SW 1271 (cell line): Measurements from ENCODE around the gene SEC24C.
"Not testable (repeated sequence)": the region's sequence is repeated elsewhere in the genome, so short reads cannot be mapped to it uniquely, and the experiment has no call there.

ENCODE experiments used
- DNase-seq, 2 experiments: peaks; one replicate each; lab custom pipeline; 2025; lab: John Stamatoyannopoulos, UW

Gene SEC24C

DNA sequence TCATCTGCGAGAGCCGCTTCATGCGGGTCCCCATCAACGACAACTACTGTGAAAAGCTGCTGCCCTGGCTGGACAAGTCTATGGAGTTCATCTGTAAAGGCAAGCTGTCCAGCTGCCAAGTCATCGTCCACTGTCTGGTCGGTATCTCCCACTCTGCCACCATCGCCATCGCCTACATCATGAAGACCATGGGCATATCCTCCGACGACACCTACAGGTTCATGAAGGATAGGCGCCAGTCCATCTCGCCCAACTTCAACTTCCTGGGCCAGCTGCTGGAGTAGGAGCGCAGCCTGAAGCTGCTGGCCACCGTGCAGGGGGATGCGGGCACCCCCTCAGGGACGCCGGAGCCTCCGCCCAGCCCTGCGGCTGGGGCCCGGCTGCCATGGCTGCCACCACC, 11.7 kb upstream of the SEC24C start:
- DNase-seq, result no peak

DNA sequence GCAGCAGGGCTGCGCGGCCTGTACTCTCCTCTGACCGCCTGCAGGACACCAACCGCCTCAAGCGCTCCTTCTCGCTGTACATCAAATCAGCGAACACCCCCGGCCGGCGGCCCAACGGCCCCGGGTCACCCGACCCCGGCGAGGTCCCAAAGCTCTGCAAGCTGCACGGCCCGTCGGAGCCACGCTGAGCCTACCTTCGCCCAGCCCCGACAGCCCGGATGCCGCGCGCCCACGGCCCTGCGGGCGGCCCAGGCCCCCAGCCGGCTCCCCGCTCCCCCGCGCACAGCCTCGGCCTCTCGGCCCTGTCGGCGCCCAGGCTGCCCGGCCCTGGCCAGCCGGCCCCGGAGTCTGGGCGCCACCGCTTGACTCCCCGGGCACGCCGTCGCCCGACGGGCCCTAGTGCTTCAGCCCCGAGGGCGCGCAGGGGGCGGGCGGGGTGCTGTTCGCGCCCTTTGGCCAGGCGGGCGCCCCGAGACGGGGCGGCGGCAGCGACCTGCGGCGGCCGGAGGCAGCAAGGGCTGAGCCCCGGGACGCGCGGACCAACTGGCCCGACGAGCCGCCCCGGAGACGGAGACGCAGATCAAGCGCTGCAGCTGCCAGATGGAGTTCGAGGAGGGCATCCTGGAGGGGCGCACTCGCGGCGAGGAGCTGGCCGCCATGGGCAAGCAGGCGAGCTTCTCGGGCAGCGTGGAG, 11.1 kb upstream of the SEC24C start:
- DNase-seq, result no peak

DNA sequence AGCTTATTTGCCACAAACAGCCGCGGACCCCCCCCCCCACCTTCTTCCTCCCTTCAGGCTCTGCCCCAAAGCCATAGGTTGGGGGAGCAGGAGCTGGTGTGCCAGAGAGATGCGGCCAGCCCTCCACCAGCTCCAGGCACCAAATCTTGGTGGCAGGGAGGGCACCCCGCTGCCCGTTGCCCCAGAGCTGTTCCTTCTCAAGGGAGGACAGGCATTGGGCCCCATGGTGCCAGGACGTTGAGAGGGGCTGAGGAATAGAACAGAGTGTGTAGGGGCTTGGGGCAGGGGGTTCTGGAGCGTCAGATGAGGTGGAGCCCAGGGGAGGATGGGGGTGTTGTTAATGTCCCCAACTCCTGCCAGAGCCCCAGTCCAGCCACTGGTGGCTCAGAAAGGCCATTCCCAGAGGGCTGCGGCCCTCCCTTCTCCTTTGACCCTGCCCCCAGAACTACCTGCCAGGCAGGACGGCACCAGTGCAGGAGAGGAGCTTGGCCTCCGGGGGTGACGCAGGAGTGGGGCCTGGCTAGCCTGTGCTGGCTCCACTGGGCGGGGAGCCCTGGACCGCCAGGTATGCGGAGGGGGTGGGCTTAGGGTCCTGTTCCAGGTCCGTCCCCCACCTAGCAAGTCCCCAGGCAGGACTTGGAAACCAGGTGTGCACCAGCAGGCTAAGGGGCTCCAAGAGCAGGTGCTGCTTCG, 10.0 kb upstream of the SEC24C start:
- no peak for DNase-seq

DNA sequence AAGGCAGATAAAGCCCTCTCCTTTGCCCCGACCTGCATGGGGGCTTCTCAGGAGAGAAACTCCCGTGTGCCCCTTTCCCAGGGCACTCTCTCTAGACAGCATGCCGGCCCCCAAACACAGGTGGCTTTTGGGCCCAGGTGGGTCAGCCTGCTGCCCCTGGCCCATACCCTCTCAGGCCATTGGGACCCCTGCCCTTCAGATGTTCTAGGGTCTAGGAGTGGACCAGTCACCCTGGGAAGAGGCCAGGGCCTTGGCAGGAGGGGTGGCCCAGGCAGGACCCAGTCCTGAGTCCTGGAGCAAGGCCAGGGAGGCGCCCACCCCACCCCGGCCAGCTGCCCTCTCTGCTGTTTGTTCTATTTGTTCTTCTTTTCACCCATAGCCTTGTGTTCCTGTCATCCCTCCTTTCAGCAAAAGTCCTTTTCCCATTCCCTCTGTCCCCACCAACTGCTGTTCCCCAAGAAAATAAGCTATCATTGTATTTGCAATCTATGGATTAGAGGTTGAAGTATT, 9.3 kb upstream of the SEC24C start:
- no peak for DNase-seq

DNA sequence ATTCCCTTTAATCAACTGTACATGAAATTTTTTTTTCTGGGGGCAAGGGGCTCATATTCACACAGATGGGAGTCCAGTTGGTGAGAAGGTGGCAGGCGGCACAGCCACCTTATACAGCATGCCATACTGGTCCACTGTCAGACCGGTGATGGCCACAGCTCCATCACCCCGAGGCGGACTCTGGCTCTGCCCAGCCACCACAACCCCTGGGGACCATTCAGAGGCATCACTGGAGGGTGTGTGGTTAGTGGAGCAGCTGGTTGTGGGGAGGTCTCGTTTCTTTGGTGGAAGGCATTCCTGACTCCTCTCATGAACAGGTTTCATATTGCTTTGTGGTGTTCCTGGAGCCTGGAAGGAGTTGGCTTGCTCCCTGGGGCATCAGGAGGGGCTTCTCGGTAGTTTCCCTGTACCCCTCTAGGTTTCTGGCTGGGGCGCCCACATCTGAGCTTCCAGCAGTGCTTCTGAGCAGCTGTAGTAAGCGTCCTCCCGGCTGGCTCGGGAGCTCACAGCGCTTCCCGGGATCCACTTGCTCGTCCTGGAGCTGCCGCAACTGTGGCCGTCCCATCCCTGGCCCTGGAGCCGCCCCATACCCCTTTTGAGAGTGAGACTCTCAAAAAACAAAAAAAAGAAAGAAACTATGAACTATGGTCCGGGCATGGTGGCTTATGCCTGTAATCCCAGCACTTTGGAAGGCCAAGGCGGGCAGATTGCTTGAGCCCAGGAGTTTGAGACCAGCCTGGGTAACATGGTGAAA, 3.5 kb upstream of the SEC24C start:
- DNase-seq, result not testable (repeated sequence)

DNA sequence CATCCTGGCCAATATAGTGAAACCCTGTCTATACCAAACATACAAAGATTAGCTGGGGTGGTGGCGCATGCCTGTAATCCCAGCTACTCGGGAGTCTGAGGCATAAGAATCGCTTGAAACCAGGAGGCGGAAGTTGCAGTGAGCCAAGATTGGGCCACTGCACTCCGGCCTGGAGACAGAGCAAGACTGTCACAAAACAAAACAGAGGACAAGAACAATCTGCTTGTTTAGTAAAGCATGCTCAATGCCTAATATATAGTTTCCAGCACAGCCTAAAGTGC, 1.8 kb upstream of the SEC24C start:
- no peak for DNase-seq

DNA sequence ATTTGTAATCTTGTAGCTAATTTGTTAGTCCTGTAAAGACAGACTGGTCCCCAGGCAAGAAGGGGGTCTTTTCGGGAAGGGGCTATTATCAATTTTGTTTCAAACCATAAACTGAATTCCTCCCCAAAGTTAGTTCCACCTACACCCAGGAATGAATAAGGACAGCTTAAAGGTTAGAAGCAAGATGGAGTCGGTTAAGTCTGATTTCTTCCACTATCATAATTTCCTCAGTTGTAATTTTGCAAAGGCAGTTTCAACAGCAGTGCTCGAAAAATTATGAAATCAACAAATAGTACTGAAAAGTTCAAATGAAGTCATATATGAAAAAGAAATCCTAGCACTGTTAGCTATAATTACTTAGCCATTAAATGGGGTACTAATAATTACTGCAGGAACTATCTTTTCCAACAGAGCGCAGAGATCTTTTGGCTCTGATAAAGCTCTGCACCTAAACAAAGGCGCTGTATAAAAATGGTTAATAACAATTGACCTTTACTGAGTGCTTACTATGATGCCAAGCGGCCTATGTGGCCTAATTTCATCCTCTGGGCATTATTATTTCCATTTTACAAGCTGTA, 756 bp upstream of the SEC24C start:
- peak in 1 of 2 experiments; percentile 2 for DNase-seq

DNA sequence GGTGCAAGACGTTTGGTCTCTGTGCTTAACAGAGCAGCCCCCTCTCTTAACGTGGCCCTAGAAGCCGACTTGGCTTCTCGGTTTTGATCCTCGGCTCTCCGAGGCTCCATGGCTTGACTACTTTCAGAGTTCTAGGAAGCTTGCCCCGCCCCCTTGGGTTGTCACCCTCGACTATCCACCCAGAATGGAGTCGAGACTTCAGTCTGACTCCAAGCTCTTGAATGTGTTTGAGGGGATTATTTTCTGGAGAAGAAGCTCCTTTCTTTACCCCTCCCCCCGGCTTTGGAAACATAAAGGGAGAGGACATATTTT, 448 bp downstream of the SEC24C start:
- peak; percentile 61 to 72 for DNase-seq

DNA sequence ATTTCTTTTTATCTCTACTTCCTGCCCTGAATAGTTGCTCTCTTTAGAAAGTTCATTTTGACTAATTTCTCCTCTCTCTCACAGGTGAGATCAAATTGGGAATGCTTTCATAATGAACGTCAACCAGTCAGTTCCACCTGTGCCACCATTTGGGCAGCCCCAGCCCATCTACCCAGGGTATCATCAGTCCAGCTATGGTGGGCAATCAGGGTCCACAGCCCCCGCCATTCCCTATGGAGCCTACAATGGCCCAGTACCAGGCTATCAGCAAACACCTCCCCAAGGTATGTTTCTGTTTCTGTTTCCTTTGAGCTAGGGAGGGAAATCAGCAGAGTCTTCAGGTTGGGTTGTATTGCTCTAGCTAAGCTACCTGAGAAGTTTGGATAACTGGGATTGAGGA, 2.5 kb downstream of the SEC24C start:
- no peak for DNase-seq

DNA sequence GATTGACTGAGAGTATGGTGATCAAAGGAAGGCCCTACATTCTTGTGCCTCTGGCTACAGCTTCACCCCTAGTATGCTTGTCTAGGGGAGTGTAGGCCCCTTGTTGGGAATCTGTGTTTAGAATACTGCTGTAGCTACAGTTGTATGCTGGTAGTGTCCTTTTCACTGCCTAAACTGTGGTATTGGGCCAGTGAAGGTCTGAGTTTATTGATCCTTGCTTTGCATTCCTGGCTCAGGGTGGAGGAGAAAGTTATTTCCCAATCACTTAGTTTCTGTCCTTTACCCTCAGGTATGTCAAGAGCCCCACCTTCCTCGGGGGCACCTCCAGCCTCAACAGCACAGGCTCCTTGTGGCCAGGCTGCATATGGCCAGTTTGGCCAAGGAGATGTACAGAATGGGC, 6.6 kb downstream of the SEC24C start:
- DNase-seq, result no peak

DNA sequence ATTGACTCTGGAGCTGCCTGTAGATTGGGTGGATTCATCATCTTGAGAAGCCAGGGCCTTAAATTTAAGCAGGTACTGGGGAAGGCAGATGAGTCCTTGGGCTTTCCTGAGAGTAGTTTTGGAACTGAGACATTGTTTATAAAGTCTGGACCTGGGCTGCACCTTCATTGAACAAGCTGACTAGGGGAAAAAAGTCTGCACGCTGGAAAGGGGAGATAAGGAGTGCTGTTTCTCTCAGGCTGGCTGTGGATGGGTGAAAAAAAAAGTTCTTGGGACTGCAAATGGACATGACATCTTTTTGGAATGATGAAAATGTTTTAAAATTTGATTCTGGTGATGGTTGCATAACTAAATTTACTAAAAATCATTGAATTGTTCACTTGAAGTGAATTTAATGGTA, 12.0 kb downstream of the SEC24C start:
- no peak for DNase-seq

DNA sequence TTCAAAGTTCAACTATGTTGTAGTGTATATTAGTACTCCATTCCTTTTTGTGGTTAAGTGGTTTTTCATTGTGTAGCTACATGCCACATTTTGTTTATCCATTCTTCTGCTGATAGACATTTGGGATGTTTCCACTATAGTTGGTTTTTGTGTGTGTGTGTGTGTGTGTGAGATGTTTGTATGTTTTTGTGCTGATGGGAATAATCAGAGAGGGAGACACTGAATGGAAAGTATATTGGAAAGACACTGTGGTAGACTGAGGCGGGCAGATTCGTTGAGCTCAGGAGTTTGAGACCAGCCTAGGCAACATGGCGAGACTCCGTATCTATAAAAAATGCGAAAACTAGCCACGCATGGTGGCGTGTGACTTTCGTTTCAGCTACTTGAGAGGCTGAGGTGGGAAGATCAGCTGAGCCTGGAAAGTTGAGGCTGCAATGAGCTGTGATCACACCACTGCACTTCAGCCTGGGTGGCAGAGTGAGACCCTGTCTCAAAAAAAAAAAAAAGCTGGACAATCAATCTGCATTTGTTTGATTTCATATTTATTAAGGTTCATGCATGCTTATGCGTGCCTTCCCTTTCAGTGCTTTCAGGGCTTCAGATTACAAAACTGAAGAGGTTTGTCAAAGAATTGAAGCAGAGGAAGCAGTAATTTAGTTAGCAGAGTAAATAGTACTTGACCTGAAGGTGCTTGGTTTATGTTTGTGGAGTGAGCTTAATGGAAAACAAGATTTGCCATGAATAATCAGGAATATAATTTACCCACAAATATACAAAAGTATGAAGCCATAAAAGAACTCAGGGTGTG, 14.7 kb downstream of the SEC24C start:
- no peak for DNase-seq

DNA sequence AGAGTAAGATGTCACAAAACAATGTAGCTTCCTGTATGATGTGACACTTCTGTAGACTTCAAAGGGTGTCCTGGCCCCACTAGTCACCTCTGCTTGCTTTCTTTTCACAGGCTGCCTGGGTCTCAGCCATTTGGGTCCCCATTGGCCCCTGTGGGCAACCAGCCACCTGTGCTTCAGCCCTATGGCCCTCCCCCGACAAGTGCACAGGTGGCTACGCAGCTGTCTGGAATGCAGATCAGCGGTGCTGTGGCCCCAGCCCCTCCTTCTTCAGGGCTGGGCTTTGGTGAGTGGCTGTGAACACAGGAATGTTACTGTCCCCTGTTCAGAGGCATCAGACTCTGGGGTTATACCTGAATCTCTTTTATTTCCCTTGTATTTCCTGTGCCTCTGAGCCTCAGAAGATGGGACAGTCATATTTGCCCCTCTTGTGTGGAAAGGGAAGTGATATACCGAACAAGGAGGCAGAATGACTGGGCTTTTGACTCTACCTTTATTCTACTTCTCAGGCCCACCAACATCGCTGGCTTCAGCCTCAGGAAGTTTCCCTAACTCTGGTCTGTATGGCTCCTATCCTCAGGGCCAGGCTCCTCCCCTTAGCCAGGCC, 15.4 kb downstream of the SEC24C start:
- no peak for DNase-seq

DNA sequence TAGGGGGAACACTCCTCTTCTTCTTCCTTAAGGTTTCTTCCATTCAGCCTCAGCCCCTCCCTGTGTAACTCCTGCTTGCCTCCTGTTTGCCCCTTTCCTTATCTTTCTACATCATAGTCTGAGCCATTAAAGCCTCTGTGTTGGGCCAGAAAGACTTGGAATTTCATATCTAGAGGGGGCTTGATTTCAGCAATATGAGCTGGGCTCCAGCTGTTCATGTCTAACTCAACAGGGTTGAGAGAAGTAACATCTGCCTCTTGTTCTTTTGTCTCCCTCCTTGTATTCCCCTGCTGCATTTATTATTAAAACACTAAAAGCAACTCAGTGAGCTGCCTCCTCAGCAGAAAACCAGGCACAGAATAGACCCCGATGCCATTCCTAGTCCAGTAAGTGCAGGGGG, 17.6 kb downstream of the SEC24C start:
- DNase-seq, result no peak

DNA sequence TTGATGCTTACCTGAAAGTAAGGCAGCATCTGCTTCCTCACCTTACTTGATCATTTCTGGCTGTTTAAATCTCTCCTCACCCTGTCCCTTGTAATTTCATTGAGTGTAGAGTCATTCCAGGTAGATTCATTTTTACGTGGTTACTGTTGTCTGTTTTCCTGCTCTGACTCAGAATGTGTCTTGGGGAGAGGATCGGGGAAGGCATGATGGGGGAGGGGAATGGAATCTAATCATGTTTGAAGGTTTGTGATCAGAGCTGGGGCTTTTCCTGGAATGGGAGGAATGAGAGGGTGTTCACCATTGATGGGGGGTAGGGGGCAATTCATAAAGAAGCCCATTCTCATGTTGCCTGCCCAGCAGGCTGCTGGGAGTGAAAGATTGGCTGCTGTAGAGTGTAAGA, 18.7 kb downstream of the SEC24C start:
- DNase-seq, result no peak

DNA sequence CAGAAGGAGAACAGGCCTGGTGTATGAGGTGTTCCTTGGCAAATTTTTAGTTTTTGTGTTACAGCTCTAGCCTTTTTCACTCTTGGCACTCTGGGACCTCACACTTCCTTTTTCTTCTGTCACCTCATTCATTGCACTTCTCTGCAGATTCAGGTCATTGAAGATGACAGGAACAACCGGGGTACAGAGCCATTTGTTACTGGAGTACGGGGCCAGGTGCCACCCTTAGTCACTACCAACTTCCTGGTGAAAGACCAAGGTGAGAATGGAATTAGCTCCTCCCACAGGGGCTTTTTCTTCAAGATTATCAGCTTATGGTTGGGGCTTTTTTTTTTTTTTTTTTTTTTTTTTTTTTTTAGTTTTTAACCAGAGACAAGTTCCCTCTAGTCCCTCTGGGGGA, 19.2 kb downstream of the SEC24C start:
- DNase-seq, result no peak

DNA sequence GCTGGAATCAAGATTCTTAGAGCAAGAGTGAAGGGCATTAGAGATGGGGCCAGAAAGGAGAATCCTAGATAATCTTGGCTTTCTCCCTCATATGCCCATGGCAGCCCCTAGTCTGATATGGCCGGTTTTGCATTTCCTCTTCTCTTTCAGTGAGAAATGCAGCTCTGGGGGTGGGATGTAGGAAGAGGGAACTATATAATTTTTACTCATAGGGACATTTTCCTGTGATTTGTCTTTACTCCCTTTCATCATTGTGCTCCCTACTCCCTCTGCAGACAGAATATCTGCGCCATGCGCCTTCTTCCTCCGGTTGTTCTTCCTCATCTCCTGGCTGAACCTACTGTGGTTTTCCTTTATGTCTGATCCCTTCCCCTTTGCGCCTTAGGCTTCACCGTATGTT, 20.9 kb downstream of the SEC24C start:
- no peak for DNase-seq

DNA sequence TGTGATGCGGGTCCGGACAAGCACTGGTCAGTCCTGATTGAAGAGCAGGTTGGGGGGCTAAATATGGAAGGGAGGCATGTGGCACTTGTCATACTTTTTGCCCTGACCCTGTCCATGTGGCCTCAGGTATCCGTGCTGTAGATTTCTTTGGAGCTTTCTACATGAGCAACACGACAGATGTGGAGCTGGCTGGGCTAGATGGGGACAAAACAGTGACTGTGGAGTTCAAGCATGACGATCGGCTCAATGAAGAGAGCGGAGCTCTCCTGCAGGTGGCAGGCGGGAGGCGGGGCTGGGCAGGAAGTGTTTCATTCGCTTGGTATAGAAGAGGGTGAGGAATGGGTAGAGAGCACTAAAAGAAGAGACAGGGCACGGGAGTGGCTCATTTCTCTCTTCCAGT, 24.7 kb downstream of the SEC24C start:
- no peak for DNase-seq

DNA sequence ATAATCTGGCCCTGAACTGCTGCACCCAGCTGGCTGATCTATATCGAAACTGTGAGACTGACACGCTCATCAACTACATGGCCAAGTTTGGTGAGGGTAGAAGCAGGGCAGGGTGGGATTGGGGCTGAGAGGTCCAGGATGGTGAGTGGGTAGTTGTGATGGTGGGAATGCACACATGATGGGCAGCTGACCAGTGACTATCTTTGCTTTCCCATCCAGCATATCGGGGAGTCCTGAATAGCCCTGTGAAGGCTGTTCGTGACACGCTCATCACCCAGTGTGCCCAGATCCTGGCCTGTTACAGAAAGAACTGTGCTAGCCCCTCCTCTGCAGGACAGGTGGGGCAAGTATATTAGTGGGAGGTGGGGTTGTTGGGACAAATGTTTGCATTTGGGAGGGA, 25.2 kb downstream of the SEC24C start:
- no peak for DNase-seq

DNA sequence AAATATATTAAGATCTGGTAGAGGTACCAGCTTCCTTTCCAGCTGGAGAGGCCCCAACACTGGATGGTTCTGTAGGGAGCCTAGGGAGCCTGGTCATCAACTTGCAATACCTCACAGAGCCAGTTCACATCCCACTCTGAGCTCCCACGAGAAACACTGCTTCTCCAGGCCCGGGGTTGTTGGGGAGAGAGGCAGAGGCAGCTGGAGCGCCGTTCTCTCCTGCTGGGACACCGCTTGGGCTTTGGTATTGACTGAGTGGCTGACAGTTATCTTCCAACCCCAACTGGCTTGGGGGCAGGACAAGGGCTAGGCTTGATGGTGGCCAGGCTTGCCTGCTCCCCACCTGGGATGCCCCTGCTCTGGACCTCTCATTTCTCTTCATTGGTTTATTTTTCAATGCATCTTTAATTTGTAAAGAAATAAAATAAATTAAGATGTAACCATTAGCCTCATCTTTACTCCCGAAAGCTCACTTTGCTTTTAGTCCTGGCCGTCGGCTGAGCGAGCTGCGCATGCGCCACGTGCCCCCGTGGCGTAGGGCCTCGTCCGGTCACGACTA, 27.6 kb downstream of the SEC24C start:
- DNase-seq, result peak in 1 of 2 experiments; percentile 60
